Nucleus accumbens (tissue), 56 donors: ENCODE results near the gene PPP3R2.
A peak's percentile ranks its signal among the peaks of the same experiment; 100 is the strongest.

Experiments used
- DNase-seq, 56 donors: peaks; one replicate each; lab custom pipeline; 2025; lab: John Stamatoyannopoulos, UW

PPP3R2 gene

GRCh38 chr9:101594796-101595195 lies at the start of gene PPP3R2:
TSS of gene PPP3R2 (minus strand) at chr9:101594969. CDS start at chr9:101594921, 48 bp downstream.
- DNase-seq, result no peak

- peak in 1 of 56 donors; percentile 2 for DNase-seq
Measured at GRCh38 chr9:101639785-101640665, 45.3 kb upstream of the PPP3R2 start.

- no peak for DNase-seq
Measured at GRCh38 chr9:101639311-101639710, 44.5 kb upstream of the PPP3R2 start.

GRCh38 chr9:101636247-101636646 lies 41.5 kb upstream of the PPP3R2 start:
- no peak for DNase-seq

GRCh38 chr9:101635473-101635872 lies 40.7 kb upstream of the PPP3R2 start:
- no peak for DNase-seq

GRCh38 chr9:101634741-101635409 lies 40.1 kb upstream of the PPP3R2 start:
- DNase-seq, result no peak

GRCh38 chr9:101632611-101633010 lies 37.8 kb upstream of the PPP3R2 start:
- no peak for DNase-seq

- no peak for DNase-seq
Measured at GRCh38 chr9:101631892-101632291, 37.1 kb upstream of the PPP3R2 start.

- DNase-seq, result no peak
Measured at GRCh38 chr9:101629636-101630035, 34.9 kb upstream of the PPP3R2 start.

GRCh38 chr9:101628173-101628572 lies 33.4 kb upstream of the PPP3R2 start:
- no peak for DNase-seq

- no peak for DNase-seq
Measured at GRCh38 chr9:101626295-101626694, 31.5 kb upstream of the PPP3R2 start.

GRCh38 chr9:101625876-101626275 lies 31.1 kb upstream of the PPP3R2 start:
- no peak for DNase-seq

- no peak for DNase-seq
Measured at GRCh38 chr9:101620452-101620851, 25.7 kb upstream of the PPP3R2 start.

- no peak for DNase-seq
Measured at GRCh38 chr9:101618698-101619097, 23.9 kb upstream of the PPP3R2 start.

- DNase-seq, result no peak
Measured at GRCh38 chr9:101605547-101605946, 10.8 kb upstream of the PPP3R2 start.

- no peak for DNase-seq
Measured at GRCh38 chr9:101604296-101604695, 9.5 kb upstream of the PPP3R2 start.

GRCh38 chr9:101601904-101602765 lies 7.4 kb upstream of the PPP3R2 start:
- peak in 17 of 56 donors; percentile 1 to 20 (median 7) for DNase-seq

- DNase-seq, result no peak
Measured at GRCh38 chr9:101593345-101593744, 1.4 kb downstream of the PPP3R2 start.

- no peak for DNase-seq
Measured at GRCh38 chr9:101592788-101593187, 2.0 kb downstream of the PPP3R2 start.

- DNase-seq, result no peak
Measured at GRCh38 chr9:101591787-101592446, 2.9 kb downstream of the PPP3R2 start.
